ENCODE measurements around the gene ZKSCAN8. TPM values are rescaled to one million over a fixed set of nuclear protein-coding genes. Genes with fewer than 3 reads are reported as not detected.

Gene ZKSCAN8
- total RNA-seq, 2 donors from 2014 or later: 29.0 to 41.6 TPM

- H3K4me1 ChIP-seq (ENCODE audit: control insufficient read depth, insufficient read depth, low read length): no peaks in the 10 kb centered on the region
- no peaks in the 10 kb centered on the region for H3K36me3 ChIP-seq (ENCODE audit: control insufficient read depth, insufficient read depth, low read length)
- peak overlapping the region; percentile 78 for H3K27ac Mint-ChIP-seq
- H3K27me3 Mint-ChIP-seq (ENCODE audit: insufficient read depth): peaks cover 88% of the 10 kb centered on the region
- H3K4me3 ChIP-seq (ENCODE audit: low read length): peak overlapping the region; percentile 90
- peak overlapping the region; percentile 68 for H3K9ac ChIP-seq (ENCODE audit: extremely low read depth, low read length, poor library complexity, severe bottlenecking)
- no peaks in the 10 kb centered on the region for H3K36me3 Mint-ChIP-seq (ENCODE audit: low read depth)
- H3K4me1 Mint-ChIP-seq: peaks cover 11% of the 10 kb centered on the region
- no peaks in the 10 kb centered on the region for H3K9me3 Mint-ChIP-seq
- H3K27me3 ChIP-seq (ENCODE audit: control insufficient read depth, insufficient read depth, low read length, poor library complexity, severe bottlenecking): peaks cover 92% of the 10 kb centered on the region
- WGBS, 2 experiments (ENCODE audit: insufficient coverage in 1 of 2, insufficient read length in 1 of 2): 1 to 4% methylated on average over 5 to 23 of the region's 23 CpGs
- peak; percentile 75 for DNase-seq
- TF ChIP-seq CTCF (conservative IDR thresholded peaks at IDR 0.05): no peak
- no peaks in the 10 kb centered on the region for H3K9me3 ChIP-seq (ENCODE audit: control insufficient read depth, low read length)
- H3K27ac ChIP-seq (ENCODE audit: low read depth, low read length): no peak overlapping the region
- H3K4me3 Mint-ChIP-seq: peak overlapping the region; percentile 67
These were observed 66.5 kb downstream of the ZKSCAN8 start for GRCh38 chr6:28208111-28208659.

Other genes starting within 250 kb of the ZKSCAN8 start
- not detected for gene OR2B2, start 229.5 kb upstream of the ZKSCAN8 start, total RNA-seq
- gene OR2B6, start 184.6 kb upstream of the ZKSCAN8 start, total RNA-seq: not detected
- gene ZNF165, start 61.3 kb upstream of the ZKSCAN8 start, total RNA-seq: 1 to 10 TPM; 5.7 to 7.1 TPM
- 1 to 10 TPM; 6.0 to 7.4 TPM for gene ZSCAN16, start 17.3 kb upstream of the ZKSCAN8 start, total RNA-seq
- 10 to 100 TPM; 23.1 to 32.1 TPM for gene ZSCAN9, start 83.4 kb downstream of the ZKSCAN8 start, total RNA-seq
- gene ZKSCAN4, start 110.4 kb downstream of the ZKSCAN8 start, total RNA-seq: 1 to 10 TPM; 7.3 to 8.2 TPM
- under 1 TPM in 1 of 2 donors, not detected in 1; 0.42 TPM for gene NKAPL, start 117.4 kb downstream of the ZKSCAN8 start, total RNA-seq
- 10 to 100 TPM; 10.9 to 18.9 TPM for gene ZSCAN26, start 125.3 kb downstream of the ZKSCAN8 start, total RNA-seq
- 10 to 100 TPM in 1 of 2 donors, 1 to 10 TPM in 1; 8.7 to 10.8 TPM for gene PGBD1, start 139.7 kb downstream of the ZKSCAN8 start, total RNA-seq
- 1 to 10 TPM; 1.7 to 4.7 TPM for gene ZSCAN31, start 194.3 kb downstream of the ZKSCAN8 start, total RNA-seq
- gene ZKSCAN3, start 208.1 kb downstream of the ZKSCAN8 start, total RNA-seq: 10 to 100 TPM; 10.1 to 11.4 TPM

Measured in endodermal cell (in vitro differentiated cells).